ENCODE data around the gene MFF.

GRCh38 chr2:227386630-227387029, 61.6 kb downstream of the MFF start:
- no peak for TF ChIP-seq TCF7L2 (IDR thresholded peaks at IDR 0.05; ENCODE audit: borderline replicate concordance, extremely low read depth, insufficient read depth, insufficient read length)
- TF ChIP-seq EZH2phosphoT487 (IDR thresholded peaks at IDR 0.05; ENCODE audit: borderline replicate concordance) = no peak
- no peak for TF ChIP-seq CTCF (IDR thresholded peaks at IDR 0.05 in 2 of 3, conservative IDR thresholded peaks at IDR 0.05 in 1 of 3; ENCODE audit: borderline replicate concordance in 1 of 3, insufficient read depth in 1 of 3, low read depth in 2 of 3, low read length in 2 of 3)
- no peak for TF ChIP-seq POLR2AphosphoS5 (IDR thresholded peaks at IDR 0.05; ENCODE audit: low read depth, low read length)

All from HCT116 (cell line).